GM10266 (cell line): ENCODE measurements around the gene TBC1D22A.

ENCODE experiments used
- DNase-seq: peaks from one replicate; pipeline ENCODE4 v3.0.0; 2012; ENCODE audit errors: extremely low spot score
- TF ChIP-seq, protein P1 (sequence below): IDR thresholded peaks from 2 replicates; pipeline ENCODE4 v1.5.1; 2012; ENCODE audit warnings: mild to moderate bottlenecking, low read depth; ENCODE audit not compliant: control insufficient read depth, insufficient read depth; ENCODE audit errors: missing control alignments

TBC1D22A gene

DNA sequence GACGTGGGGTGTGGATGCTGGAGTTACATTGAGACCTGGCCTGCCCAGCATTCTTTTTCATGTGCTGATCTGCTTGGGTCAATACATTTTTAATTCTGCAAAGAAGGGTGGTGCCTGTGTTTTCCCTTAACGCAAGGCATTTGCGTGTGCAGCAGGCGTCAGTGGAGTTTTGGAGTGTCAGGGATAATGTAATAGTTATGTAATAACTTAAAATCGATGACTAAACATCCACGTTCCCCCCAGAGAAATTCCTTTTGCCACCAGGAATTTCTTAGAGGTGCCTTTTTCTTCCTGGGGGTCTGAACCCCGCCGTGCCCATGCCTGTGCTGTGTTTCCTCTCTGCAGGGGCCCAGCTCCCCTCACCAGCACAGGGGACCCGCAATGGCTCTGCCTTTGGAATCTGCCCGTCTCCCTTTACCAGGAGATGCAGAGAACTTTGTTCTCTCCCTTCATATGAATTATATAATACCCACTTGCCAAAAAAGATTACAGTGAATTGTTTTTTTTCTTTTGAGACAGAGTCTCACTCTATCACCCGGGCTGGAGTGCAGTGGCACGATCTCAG is 62.6 kb downstream of the TBC1D22A start:
- DNase-seq: no peak
- TF ChIP-seq, protein P1, sequence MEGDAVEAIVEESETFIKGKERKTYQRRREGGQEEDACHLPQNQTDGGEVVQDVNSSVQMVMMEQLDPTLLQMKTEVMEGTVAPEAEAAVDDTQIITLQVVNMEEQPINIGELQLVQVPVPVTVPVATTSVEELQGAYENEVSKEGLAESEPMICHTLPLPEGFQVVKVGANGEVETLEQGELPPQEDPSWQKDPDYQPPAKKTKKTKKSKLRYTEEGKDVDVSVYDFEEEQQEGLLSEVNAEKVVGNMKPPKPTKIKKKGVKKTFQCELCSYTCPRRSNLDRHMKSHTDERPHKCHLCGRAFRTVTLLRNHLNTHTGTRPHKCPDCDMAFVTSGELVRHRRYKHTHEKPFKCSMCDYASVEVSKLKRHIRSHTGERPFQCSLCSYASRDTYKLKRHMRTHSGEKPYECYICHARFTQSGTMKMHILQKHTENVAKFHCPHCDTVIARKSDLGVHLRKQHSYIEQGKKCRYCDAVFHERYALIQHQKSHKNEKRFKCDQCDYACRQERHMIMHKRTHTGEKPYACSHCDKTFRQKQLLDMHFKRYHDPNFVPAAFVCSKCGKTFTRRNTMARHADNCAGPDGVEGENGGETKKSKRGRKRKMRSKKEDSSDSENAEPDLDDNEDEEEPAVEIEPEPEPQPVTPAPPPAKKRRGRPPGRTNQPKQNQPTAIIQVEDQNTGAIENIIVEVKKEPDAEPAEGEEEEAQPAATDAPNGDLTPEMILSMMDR: no peak

DNA sequence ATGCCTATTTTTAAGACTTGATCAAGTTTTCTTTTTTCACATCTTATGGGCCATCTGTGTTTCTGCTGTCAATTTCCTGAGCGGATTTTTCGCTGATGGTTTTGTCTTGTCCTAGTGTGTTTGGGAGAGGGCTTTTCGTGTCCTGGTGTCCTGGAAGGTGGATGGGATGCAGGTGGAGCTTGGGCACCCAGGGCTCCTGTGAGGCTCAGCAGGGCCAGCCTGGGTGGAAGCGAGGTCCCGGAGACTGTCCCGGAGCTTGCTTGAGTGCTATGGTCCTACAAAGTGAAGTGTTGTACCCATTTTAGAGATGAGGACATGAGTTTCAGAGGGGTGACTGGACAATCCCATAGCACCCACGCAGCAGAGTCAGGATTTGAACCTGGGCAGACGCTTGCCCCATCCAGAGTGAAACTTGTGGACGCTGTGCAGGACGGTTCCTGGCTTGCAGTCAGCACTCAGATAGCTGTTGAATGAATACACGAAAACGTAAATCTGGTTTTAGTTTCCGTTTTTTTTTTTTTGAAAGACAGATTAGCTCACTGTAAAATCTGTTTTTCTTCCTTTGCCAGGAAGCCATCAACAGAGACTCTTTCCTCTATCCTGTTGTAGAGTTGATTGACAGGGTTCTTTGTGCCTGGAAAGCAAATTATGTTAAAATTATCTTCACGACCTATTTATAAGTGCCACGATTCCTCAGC is 64.1 kb downstream of the TBC1D22A start:
- TF ChIP-seq, protein P1: no peak

DNA sequence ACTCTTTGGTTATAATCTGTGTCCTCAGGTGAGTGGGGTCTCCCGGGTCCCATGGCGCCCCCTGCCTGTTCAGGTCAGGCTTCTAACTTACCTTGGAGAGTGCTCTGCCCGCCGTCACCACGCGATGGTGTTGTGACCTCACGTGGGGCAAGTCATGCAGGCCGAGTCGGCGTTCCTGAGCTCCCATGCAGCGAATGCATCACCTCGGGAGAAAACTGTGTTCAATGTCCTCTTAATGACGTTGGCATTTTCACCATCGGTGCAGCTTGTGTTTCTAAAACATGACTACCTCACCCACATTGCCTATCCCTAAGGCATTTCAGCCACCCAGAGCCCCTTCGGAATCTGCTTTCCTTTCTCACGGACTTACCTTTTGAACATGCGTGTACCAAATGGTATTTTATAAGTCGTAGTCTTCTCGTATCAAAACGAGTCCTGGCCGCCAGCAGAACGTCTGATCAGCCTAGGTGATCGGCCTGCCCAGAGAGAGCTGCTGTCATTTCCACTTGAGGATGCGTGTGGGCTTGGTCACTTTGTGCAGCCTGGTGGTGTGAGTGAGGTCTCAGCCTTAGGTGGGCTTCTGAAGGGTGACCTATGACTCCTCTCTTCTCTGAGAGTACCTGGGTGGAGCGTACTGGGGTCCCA is 64.8 kb downstream of the TBC1D22A start:
- TF ChIP-seq, protein P1: no peak

More for the DNA sequence above, 64.1 kb downstream of the TBC1D22A start:
- DNase-seq: no peak

DNA sequence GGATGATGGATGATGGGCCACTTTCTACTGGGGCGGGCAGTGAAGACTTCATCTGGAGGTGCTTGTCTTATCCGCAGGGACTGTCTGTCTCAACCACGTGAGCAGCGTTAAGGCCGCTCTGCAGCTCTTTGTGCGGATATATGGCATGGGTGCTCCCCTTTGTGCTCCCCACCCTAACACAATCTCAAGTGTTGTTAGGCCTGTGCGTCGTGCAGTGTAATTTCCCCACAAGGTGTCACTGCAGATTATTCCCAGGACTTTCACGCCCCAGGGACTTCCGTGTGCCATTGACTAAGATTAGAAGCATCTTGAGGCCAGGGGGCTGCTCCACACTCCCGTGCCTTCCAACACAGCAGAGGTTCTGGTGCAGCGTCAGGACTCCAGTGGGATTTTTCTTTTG is 65.3 kb downstream of the TBC1D22A start:
- DNase-seq: no peak
- TF ChIP-seq, protein P1: no peak

More for the DNA sequence above, 64.8 kb downstream of the TBC1D22A start:
- no peak for DNase-seq

DNA sequence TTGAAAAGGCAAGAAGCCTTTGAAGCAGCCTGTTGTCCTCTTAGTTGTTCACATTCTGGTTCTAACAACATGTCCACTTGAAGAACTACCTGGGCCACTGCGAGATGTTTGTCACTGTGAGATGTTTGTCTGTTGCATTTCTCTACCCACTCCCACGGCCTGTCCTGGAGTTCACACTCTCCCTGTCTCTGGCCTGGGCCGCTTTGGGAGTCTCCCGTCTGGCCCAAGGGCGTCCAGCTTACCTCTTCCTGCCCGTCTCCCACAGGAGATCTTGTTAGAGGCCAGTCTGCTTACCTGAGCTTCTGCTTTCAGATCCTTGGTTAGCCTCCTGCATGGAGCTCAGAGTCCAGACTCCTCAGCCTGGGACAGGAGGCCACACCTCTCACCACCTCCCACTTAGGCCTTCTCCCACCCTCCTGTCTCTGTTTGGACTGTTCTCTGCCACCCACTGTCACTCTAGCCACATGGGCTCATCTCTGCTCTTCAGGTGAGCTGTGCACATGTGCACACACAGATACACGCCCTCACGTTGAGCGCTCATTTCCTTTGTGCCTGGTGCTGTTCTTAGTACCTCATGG is 66.0 kb downstream of the TBC1D22A start:
- DNase-seq: no peak
- TF ChIP-seq, protein P1: no peak

DNA sequence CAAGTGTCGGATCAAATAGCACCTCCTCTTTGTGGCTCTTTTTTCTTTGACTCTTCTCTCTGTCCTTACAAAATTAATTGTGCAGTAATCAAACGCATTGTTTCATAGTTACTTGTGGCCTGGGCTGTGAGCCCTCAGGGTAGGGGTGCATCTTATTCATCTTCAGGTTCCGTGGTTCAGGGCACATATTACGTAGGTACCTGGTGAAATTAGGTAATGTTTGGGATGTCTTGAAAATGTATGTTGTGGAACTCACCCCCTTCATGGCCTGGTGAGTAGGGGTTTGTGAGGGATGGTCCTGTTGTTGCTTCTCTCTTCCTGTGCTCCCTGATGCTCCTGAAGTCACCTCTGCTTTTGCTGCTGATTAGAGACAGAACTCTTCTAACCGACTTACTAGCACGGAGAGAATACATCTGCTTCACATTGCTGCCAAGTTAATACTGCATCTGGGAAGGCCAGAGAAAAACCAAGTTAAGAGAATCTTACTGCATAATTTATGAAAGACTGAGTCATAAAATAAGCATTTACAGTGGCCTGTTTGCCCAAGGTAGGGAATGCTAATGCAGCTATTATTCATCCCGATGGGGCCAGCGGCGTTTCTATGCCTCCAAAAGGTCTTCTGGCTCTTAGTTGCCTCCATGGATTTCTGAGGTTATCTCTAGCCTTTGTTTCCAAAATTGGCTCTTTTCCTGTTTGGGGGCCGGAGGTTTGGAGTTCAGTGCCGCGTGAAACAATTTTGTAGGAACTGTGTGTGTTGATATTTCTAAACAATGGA is 66.9 kb downstream of the TBC1D22A start:
- TF ChIP-seq, protein P1: no peak
- DNase-seq: no peak
